Smooth muscle cell (in vitro differentiated cells): Measurements from ENCODE around the gene BAD. TPM values are rescaled to one million over a fixed set of nuclear protein-coding genes. Genes with fewer than 3 reads are reported as not detected.
A peak's percentile ranks its signal among the peaks of the same experiment; 100 is the strongest.

ENCODE experiments used
- DNase-seq: peaks from one replicate; lab custom pipeline; 2025; ENCODE audit not compliant: unreplicated experiment; lab: John Stamatoyannopoulos, UW
- H2AFZ ChIP-seq: fragments of 200-600 bp; sonication (generic); 2 replicates; pipeline ENCODE4 v1.6.0; 2016; ENCODE audit warnings: antibody characterized with exemption, low read depth, mild to moderate bottlenecking
- H3F3A ChIP-seq: fragments of 200-600 bp; sonication (generic); 2 replicates; pipeline ENCODE4 v1.6.0; 2017; ENCODE audit warnings: antibody characterized with exemption, low read depth
- H3K27ac ChIP-seq: fragments of 200-600 bp; sonication (generic); 2 replicates; pipeline ENCODE4 v1.5.1; 2016; ENCODE audit warnings: low read depth, mild to moderate bottlenecking
- H3K27me3 ChIP-seq: fragments of 200-600 bp; sonication (generic); 2 replicates; pipeline ENCODE4 v1.6.1; 2016; ENCODE audit warnings: low read depth, mild to moderate bottlenecking
- H3K36me3 ChIP-seq: fragments of 200-600 bp; sonication (generic); 2 replicates; pipeline ENCODE4 v1.5.1; 2016; ENCODE audit warnings: low read depth
- H3K4me1 ChIP-seq: fragments of 200-600 bp; sonication (generic); 2 replicates; pipeline ENCODE4 v1.5.1; 2016; ENCODE audit warnings: low read depth
- H3K4me2 ChIP-seq: fragments of 200-600 bp; sonication (generic); 2 replicates; pipeline ENCODE4 v1.6.0; 2016; ENCODE audit warnings: mild to moderate bottlenecking
- H3K4me3 ChIP-seq: fragments of 200-600 bp; sonication (generic); 2 replicates; pipeline ENCODE4 v1.5.1; 2016; ENCODE audit warnings: mild to moderate bottlenecking
- H3K79me2 ChIP-seq: fragments of 200-600 bp; sonication (generic); 2 replicates; pipeline ENCODE4 v1.6.0; 2016; ENCODE audit warnings: low read depth, mild to moderate bottlenecking
- H3K9ac ChIP-seq: fragments of 200-600 bp; sonication (generic); 2 replicates; pipeline ENCODE4 v1.6.0; 2016; ENCODE audit warnings: low read depth
- H3K9me3 ChIP-seq: fragments of 200-600 bp; sonication (generic); replicated peaks from 2 replicates; pipeline ENCODE4 v1.5.1; 2016; ENCODE audit warnings: low read depth
- H4K20me1 ChIP-seq: fragments of 200-600 bp; sonication (generic); 2 replicates; pipeline ENCODE4 v1.6.0; 2016; ENCODE audit warnings: low read depth
- WGBS: methylation state at CpG from one replicate; pipeline ENCODE4 v1.1.7; 2016; ENCODE audit warnings: low lambda C conversion rate; 5-methylcytosine and 5-hydroxymethylcytosine counted together
- polyA plus RNA-seq: library from polyadenylated mRNA; unstranded; fragments of >200 nt; fragmentation: Nextera tagmentation; extraction: Ambion mirVana; gene quantifications from 2 replicates; pipeline ENCODE4 v1.2.1, GENCODE V29; 2016
- total RNA-seq: library from RNA; depleted of rRNA; stranded (reverse); fragments of >200 nt; gene quantifications from 2 replicates; pipeline ENCODE4 v1.2.3, GENCODE V29; 2014
- TF ChIP-seq, protein P1 (sequence below): fragments of 200-600 bp; sonication (generic); IDR thresholded peaks from 2 replicates; pipeline ENCODE4 v1.5.1; 2017; ENCODE audit warnings: borderline replicate concordance, mild to moderate bottlenecking, antibody characterized with exemption; ENCODE audit not compliant: insufficient read depth, poor library complexity, severe bottlenecking

BAD gene
- total and polyA plus RNA-seq, 2 experiments from 2014 or later: 65.8 to 117 TPM

DNA sequence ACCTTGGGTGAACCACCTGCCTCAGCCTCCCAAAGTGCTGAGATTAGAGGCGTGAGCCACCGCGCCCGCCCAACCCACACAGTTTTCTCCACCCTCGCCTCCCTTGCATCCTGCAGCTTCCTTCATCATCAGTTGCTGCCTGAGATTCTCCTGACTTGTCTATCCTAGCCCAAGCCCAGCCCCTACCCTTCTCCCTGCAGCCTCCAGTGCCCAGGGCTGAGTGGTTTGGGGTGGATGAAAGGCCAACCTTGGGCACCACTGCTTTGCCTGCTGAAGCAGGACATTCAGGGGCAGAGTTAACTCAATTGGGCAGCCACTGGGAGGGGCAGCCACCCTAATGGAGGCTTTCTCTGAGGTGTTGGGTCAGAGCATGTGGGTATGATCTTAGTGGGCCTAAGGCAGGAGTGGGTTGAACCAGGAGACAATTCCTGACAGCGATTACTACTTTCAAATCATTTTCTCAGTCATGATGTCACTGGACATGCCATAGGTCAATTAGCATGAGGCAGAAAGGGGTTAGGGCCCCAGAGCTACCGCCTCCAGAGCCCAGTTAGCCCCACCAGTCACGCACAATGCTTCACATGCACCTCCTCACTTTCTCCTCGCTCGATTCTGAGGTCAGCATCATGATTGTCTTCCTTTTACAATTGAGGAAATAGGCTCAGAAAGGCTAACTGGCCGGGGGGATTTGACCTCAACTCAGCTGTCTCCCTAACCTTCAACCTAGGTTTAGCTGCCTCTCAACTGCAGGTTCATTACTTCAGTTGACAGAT lies 44.6 kb downstream of the BAD start:
- Histone ChIP-seq H2AFZ (no peak overlapping the region), H3K27ac (peak overlapping the region; percentile 93), H3K4me1 (peaks cover 10% of the 10 kb centered on the region), H3K9me3 (no peaks in the 10 kb centered on the region), H3K27me3 (no peaks in the 10 kb centered on the region), H4K20me1 (peaks cover 26% of the 10 kb centered on the region), H3K79me2 (peaks cover 3% of the 10 kb centered on the region), H3K4me3 (peak overlapping the region; percentile 89), H3K36me3 (no peaks in the 10 kb centered on the region), H3K9ac (peak overlapping the region; percentile 90), H3F3A (peaks cover 17% of the 10 kb centered on the region), H3K4me2 (peak overlapping the region; percentile 83)
- WGBS: 85% methylated on average over 9 of the region's 11 CpGs
- no peak for DNase-seq
- TF ChIP-seq, protein P1, sequence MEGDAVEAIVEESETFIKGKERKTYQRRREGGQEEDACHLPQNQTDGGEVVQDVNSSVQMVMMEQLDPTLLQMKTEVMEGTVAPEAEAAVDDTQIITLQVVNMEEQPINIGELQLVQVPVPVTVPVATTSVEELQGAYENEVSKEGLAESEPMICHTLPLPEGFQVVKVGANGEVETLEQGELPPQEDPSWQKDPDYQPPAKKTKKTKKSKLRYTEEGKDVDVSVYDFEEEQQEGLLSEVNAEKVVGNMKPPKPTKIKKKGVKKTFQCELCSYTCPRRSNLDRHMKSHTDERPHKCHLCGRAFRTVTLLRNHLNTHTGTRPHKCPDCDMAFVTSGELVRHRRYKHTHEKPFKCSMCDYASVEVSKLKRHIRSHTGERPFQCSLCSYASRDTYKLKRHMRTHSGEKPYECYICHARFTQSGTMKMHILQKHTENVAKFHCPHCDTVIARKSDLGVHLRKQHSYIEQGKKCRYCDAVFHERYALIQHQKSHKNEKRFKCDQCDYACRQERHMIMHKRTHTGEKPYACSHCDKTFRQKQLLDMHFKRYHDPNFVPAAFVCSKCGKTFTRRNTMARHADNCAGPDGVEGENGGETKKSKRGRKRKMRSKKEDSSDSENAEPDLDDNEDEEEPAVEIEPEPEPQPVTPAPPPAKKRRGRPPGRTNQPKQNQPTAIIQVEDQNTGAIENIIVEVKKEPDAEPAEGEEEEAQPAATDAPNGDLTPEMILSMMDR: no peak

DNA sequence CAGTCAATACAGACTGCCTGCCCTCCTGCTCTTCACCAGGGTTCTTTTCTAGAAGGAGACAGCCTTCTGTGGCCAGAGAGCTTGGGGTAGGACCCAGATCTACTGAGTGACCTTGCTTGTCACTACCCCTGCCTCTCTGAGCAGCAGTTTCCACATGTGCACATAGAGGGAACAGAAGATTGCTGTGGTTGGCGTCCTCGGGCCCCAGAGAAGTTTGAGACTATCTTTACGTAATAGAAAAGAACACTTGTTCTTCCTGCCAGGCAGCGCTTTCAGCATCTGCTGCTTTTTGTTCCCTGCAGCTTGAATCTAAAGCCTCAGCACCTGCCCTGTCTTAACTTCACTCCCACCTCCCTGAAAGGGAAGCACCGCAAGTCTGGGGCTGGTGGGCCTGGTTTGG lies 45.5 kb downstream of the BAD start:
- Histone ChIP-seq H3K9ac (no peak overlapping the region), H3K79me2 (peaks cover 3% of the 10 kb centered on the region), H3K4me2 (no peak overlapping the region), H3K27me3 (no peaks in the 10 kb centered on the region), H3F3A (peaks cover 17% of the 10 kb centered on the region), H2AFZ (no peak overlapping the region), H3K4me3 (no peak overlapping the region), H3K9me3 (no peaks in the 10 kb centered on the region), H3K36me3 (no peaks in the 10 kb centered on the region), H3K4me1 (peaks cover 10% of the 10 kb centered on the region), H3K27ac (peak overlapping the region; percentile 93), H4K20me1 (peaks cover 25% of the 10 kb centered on the region)
- TF ChIP-seq, protein P1: no peak
- DNase-seq: no peak
- WGBS: 98% methylated on average over 5 of the region's 5 CpGs

DNA sequence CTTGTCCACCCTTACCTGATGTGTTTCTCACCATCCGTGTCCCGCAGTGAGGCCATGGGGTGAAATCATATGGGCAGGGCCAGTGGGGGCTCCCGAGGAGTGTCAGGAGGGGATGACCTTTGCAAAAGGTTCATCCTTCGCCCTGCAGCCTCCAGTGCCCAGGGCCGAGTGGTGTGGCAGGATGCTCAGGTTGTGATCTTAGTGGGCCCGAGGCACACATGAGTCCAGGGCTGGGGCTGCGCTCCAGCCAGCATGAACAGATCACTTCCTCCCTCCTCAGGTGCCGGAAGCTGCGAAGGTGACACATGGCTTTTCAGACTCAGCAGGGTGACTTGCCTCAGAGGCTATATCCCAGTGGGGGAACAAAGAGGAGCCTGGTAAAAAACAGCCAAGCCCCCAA lies 46.4 kb downstream of the BAD start:
- TF ChIP-seq, protein P1: no peak
- Histone ChIP-seq H3K27ac (no peak overlapping the region), H3K27me3 (no peaks in the 10 kb centered on the region), H4K20me1 (peaks cover 16% of the 10 kb centered on the region), H3K79me2 (peaks cover 3% of the 10 kb centered on the region), H3K4me2 (no peak overlapping the region), H3K9ac (no peak overlapping the region), H2AFZ (no peak overlapping the region), H3F3A (peaks cover 13% of the 10 kb centered on the region), H3K9me3 (no peaks in the 10 kb centered on the region), H3K4me3 (no peak overlapping the region), H3K36me3 (no peaks in the 10 kb centered on the region), H3K4me1 (peaks cover 10% of the 10 kb centered on the region)
- WGBS: 98% methylated on average over 9 of the region's 9 CpGs
- no peak for DNase-seq

GRCh38 chr11:64237484-64237951 lies 46.9 kb downstream of the BAD start:
- TF ChIP-seq, protein P1: no peak
- no peak overlapping the region for H3K9ac ChIP-seq
- DNase-seq: no peak

More at GRCh38 chr11:64237484-64237951, 46.9 kb downstream of the BAD start:
- Histone ChIP-seq H3K4me1 (peaks cover 7% of the 10 kb centered on the region), H2AFZ (no peak overlapping the region), H3K4me2 (no peak overlapping the region), H3F3A (peaks cover 13% of the 10 kb centered on the region), H3K9me3 (no peaks in the 10 kb centered on the region), H3K27ac (no peak overlapping the region), H3K79me2 (peaks cover 1% of the 10 kb centered on the region), H3K36me3 (no peaks in the 10 kb centered on the region), H3K27me3 (no peaks in the 10 kb centered on the region), H3K4me3 (no peak overlapping the region), H4K20me1 (peaks cover 10% of the 10 kb centered on the region)
- WGBS: 91% methylated on average over 12 of the region's 12 CpGs
